ENCODE data around the gene BICD1.

Gene BICD1

GRCh38 chr12:32431025-32431424 is 324.4 kb downstream of the BICD1 start:
- TF ChIP-seq CTCF (IDR thresholded peaks at IDR 0.05; ENCODE audit: low read depth, low read length, poor library complexity, severe bottlenecking) (no peak), EZH2phosphoT487 (IDR thresholded peaks at IDR 0.05; ENCODE audit: borderline replicate concordance, low read length) (no peak)
- no peaks in the 10 kb centered on the region; the same call in 1 of the 2 replicates for H3K9me3 ChIP-seq (ENCODE audit: control insufficient read depth, insufficient read depth, low read length)
- H3K27ac ChIP-seq (ENCODE audit: low read depth, low read length): no peak overlapping the region
- no peak overlapping the region for H3K4me3 ChIP-seq (ENCODE audit: low read length)
- no peaks in the 10 kb centered on the region for H4K20me1 ChIP-seq (ENCODE audit: control insufficient read depth, insufficient read depth, low read depth, low read length)
- H3K36me3 ChIP-seq (ENCODE audit: control insufficient read depth, low read length): no peaks in the 10 kb centered on the region
- H3F3A ChIP-seq (ENCODE audit: control insufficient read depth, insufficient read depth): no peaks in the 10 kb centered on the region
- H3K4me1 ChIP-seq (ENCODE audit: control insufficient read depth, low read length): no peaks in the 10 kb centered on the region
- no peaks in the 10 kb centered on the region for H3K9me2 ChIP-seq (replicated peaks; ENCODE audit: control insufficient read depth, low read length)
- no peak overlapping the region for H3K4me2 ChIP-seq (ENCODE audit: low read length)
- no peaks in the 10 kb centered on the region for H3K79me2 ChIP-seq (ENCODE audit: control insufficient read depth, low read length)
- no peaks in the 10 kb centered on the region; the same call in 1 of the 2 replicates for H3K27me3 ChIP-seq (ENCODE audit: control insufficient read depth, low read length)

Measured in DOHH2 (cell line).